ENCODE measurements around the gene MYO9A. TPM values are rescaled to one million over a fixed set of nuclear protein-coding genes. Genes with fewer than 3 reads are reported as not detected.
"Not testable (repeated sequence)": the region's sequence is repeated elsewhere in the genome, so short reads cannot be mapped to it uniquely, and the experiment has no call there.

MYO9A gene
- polyA plus RNA-seq, 10 donors, result 23.1 to 41.7 (median 28.6) TPM

GRCh38 chr15:72092006-72092405, 25.9 kb downstream of the MYO9A start:
- DNase-seq, result no peak

GRCh38 chr15:72086920-72087648, 30.9 kb downstream of the MYO9A start:
- no peak for DNase-seq

GRCh38 chr15:72086010-72086697, 31.8 kb downstream of the MYO9A start:
- DNase-seq, result no peak

GRCh38 chr15:72082176-72082575, 35.8 kb downstream of the MYO9A start:
- DNase-seq, result no peak

- no peak for DNase-seq
These were observed 39.1 kb downstream of the MYO9A start for GRCh38 chr15:72078887-72079286.

- DNase-seq, result no peak
These were observed 40.0 kb downstream of the MYO9A start for GRCh38 chr15:72077950-72078349.

GRCh38 chr15:72074335-72075060, 43.5 kb downstream of the MYO9A start:
- no peak for DNase-seq

- DNase-seq, result not testable (repeated sequence)
These were observed 46.5 kb downstream of the MYO9A start for GRCh38 chr15:72071448-72071825.

- DNase-seq, result no peak
These were observed 47.0 kb downstream of the MYO9A start for GRCh38 chr15:72070817-72071447.

- DNase-seq, result no peak
These were observed 49.1 kb downstream of the MYO9A start for GRCh38 chr15:72068856-72069255.

- no peak for DNase-seq
These were observed 52.1 kb downstream of the MYO9A start for GRCh38 chr15:72065801-72066200.

- no peak for DNase-seq
These were observed 54.8 kb downstream of the MYO9A start for GRCh38 chr15:72063186-72063585.

- no peak for DNase-seq
These were observed 55.6 kb downstream of the MYO9A start for GRCh38 chr15:72062319-72062718.

- no peak for DNase-seq
These were observed 57.2 kb downstream of the MYO9A start for GRCh38 chr15:72060687-72061250.

- no peak for DNase-seq
These were observed 59.4 kb downstream of the MYO9A start for GRCh38 chr15:72058585-72058984.

GRCh38 chr15:72057548-72058091, 60.3 kb downstream of the MYO9A start:
- DNase-seq, result peak in 1 of 3 donors; percentile 19

- DNase-seq, result not testable (repeated sequence)
These were observed 61.7 kb downstream of the MYO9A start for GRCh38 chr15:72056217-72056616.

GRCh38 chr15:72053297-72053696, 64.7 kb downstream of the MYO9A start:
- not testable (repeated sequence) for DNase-seq

- DNase-seq, result no peak
These were observed 67.2 kb downstream of the MYO9A start for GRCh38 chr15:72050700-72051099.

GRCh38 chr15:72047020-72047419, 70.9 kb downstream of the MYO9A start:
- no peak for DNase-seq

- peak in 2 of 3 donors; percentile 39 to 73 for DNase-seq
These were observed 73.0 kb downstream of the MYO9A start for GRCh38 chr15:72044956-72045355.

GRCh38 chr15:72042865-72043264, 75.1 kb downstream of the MYO9A start:
- no peak for DNase-seq
